ENCODE data around the gene PLA2G4A.
A peak's percentile ranks its signal among the peaks of the same experiment; 100 is the strongest.

The PLA2G4A gene

DNA sequence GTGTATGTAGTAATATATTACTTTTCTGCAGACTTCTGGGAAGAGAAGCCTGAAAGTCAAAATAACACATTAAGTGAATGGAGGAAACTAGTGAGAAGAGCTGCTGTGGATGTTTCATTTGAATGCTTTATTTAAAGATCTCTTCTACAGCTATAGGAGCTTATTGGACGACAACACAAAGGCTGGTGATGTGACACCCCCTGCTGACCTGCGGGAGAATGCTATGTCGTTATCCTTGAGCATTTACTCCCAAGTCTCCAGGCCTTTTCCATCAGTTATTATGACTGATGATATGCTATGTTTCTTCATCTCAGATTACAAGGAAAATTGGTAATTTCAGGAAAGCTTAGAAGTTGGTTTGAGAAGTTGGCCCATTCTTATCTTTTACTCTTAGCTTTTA lies 22.3 kb upstream of the PLA2G4A start:
- TF ChIP-seq JUND (IDR thresholded peaks at IDR 0.05; ENCODE audit: low read depth): no peak
- DNase-seq (ENCODE audit: low read depth in 1 of 2, low spot score in 1 of 2): peak in 1 of 2 experiments; percentile 66
- in situ Hi-C loops (cut with HindIII; ENCODE audit: low pct_unique_long_range_greater_than_20kb, low sequenced_read_pairs): no loop called here

DNA sequence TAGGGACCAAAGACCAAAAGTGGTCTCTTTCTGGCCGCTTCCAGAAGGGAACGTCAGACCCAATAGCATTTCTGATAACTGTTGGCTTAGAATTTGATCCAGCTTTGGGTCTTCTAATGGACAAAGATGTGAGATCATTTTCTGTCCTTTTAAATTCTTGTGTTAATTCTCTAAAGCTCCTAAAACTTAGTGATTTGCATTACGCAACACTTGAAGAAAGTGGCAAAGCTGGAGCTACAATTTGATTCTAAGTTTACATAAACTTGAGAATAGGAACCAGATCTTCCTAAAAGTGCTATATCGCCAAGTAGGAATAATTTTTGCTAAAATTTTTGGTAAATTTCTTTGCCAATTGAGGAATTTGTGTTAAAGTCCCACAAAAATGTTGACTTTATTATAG lies 21.6 kb upstream of the PLA2G4A start:
- in situ Hi-C loops (cut with HindIII; ENCODE audit: low pct_unique_long_range_greater_than_20kb, low sequenced_read_pairs): no loop called here
- no peak for DNase-seq (ENCODE audit: low read depth in 1 of 2, low spot score in 1 of 2)
- TF ChIP-seq JUND (IDR thresholded peaks at IDR 0.05; ENCODE audit: low read depth): no peak

DNA sequence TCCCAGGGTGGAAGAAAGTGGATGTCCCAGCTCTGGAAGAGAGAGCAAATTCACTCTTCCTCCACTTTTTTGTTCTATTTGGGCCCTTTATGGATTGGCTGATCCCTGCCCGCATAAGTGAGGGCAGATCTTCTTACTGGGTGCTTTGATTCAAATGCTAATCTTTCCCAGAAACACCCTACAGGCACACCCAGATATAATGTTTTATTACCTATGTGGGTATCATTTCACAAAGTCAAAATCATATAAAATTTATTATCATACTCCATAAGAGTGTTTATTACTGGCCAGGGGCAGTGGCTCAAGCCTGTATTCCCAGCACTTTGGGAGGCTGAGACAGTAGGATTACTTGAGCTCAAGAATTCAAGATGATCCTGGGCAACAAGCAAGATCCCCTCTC lies 16.9 kb upstream of the PLA2G4A start:
- DNase-seq (ENCODE audit: low read depth in 1 of 2, low spot score in 1 of 2): no peak
- in situ Hi-C loops (cut with HindIII; ENCODE audit: low pct_unique_long_range_greater_than_20kb, low sequenced_read_pairs): no loop called here
- no peak for TF ChIP-seq JUND (IDR thresholded peaks at IDR 0.05; ENCODE audit: low read depth)

DNA sequence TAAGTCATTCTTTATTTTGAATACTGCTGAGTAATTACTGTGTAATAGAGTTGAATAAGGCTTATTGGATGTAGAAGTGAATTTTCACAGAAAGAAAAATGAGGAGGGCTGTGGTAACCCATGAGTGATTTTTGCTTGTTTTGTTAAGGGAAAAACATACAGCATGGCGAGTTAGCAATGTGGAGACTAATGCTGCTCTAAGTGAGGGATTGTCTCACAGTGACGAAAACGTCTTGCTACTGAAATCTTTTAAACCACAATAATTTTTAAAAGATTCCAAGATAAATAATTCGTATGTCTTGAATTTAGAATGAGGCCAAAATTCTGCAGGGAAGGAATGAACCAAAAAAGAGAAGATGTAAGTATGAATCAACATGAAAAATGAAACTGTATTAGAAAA lies 16.2 kb upstream of the PLA2G4A start:
- in situ Hi-C loops (cut with HindIII; ENCODE audit: low pct_unique_long_range_greater_than_20kb, low sequenced_read_pairs): no loop called here
- no peak for TF ChIP-seq JUND (IDR thresholded peaks at IDR 0.05; ENCODE audit: low read depth)
- DNase-seq (ENCODE audit: low read depth in 1 of 2, low spot score in 1 of 2): no peak

DNA sequence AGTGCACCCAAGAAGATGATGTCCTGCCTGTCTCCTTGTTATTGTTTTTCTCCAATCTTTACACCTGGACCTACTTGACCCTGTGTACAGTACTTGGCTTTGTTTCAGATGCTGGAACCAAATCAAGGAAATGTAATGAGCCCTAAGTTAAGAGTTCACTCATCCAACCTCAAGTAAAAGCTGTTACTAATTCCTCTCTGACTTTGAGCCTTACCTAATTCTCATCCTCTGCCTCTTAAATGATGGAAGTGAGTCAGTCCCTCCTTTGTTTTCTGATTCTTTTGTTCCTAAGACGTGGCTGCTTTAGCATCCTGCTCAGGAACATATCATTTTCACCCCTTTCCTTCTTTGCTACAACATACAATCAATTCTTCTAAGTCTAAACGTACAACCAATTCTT lies 15.3 kb upstream of the PLA2G4A start:
- in situ Hi-C loops (cut with HindIII; ENCODE audit: low pct_unique_long_range_greater_than_20kb, low sequenced_read_pairs): no loop called here
- TF ChIP-seq JUND (IDR thresholded peaks at IDR 0.05; ENCODE audit: low read depth): no peak
- DNase-seq (ENCODE audit: low read depth in 1 of 2, low spot score in 1 of 2): no peak

DNA sequence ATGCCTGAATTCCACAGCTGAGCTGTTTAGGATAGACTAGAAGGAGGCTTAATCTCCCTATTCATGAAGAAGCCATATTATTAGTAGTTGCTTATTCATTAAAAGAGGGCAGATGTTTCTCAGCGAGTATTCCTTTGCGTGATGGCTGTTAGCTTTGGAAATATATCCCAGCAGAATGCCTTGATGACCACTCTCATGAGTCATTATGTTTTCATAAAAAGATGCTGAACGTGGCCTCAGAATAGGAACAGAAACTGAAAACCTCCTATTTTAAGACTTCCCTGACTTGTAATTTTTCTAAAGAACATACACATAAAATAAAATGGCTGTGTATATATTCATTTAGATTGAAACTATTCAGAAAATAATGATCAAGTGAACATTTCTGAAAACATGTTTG lies 9.6 kb upstream of the PLA2G4A start:
- in situ Hi-C loops (cut with HindIII; ENCODE audit: low pct_unique_long_range_greater_than_20kb, low sequenced_read_pairs): no loop called here
- TF ChIP-seq JUND (IDR thresholded peaks at IDR 0.05; ENCODE audit: low read depth): no peak
- DNase-seq (ENCODE audit: low read depth in 1 of 2, low spot score in 1 of 2): no peak

DNA sequence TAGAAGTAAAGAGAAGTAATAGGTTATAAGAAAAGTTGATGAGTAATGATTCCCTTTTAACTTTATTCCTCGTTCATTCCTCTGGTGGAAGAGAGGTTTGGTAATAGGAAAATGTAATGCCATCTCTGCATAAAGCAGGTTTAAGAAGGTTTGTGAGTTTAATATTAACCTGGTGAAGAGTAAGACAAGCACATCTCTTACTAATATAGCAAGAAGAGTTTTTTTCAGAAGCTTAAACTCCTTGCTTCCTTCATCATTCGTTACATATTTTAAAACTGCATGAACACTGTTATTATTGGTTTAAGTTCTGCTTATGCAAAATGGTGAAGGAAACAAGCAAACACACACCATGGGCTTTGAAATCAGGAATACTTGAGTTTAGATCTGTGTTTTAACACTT lies 9.2 kb upstream of the PLA2G4A start:
- in situ Hi-C loops (cut with HindIII; ENCODE audit: low pct_unique_long_range_greater_than_20kb, low sequenced_read_pairs): no loop called here
- no peak for TF ChIP-seq JUND (IDR thresholded peaks at IDR 0.05; ENCODE audit: low read depth)
- no peak for DNase-seq (ENCODE audit: low read depth in 1 of 2, low spot score in 1 of 2)

DNA sequence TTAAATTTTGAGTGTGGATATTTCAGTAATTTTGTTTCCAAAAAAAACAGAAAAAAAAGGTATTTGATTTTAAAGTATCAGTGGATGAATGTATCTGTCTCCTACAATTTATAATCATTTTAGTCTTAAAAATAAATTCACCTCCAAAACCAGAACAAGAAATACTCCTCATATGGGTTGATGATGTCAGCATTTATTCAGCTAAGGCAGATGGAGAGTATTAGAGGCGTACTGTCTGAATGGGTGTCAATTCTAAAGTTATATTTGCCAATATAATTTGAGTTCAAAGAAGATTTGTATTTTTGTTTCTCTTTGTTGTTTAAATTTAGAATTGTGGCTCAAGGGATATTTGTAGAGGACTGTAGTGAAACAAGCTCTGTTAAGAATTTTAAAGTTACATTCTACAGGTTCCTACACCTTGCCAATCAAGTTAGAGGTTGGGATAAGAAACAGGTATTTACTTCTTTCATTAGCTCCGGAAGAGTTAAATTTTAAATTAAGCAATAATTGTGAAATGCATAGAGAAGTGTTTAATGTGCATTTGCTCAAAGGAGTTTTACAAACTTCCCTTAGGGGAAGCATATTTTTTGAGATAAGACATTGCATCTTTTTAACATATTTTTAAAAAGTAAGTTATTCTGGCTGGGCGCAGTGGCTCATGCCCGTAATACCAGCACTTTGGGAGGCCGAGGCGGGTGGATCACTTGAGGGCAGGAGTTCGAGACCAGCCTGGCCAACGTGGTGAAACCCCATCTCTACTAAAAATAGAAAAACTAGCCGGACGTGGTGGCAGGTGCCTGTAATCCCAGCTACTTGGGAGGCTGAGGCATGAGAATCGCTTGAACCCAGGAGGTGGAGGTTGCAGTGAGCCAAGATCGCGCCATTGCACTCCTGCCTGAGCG lies 1.2 kb downstream of the PLA2G4A start:
- no peak for TF ChIP-seq JUND (IDR thresholded peaks at IDR 0.05; ENCODE audit: low read depth)
- no peak for DNase-seq (ENCODE audit: low read depth in 1 of 2, low spot score in 1 of 2)
- in situ Hi-C loops (cut with HindIII; ENCODE audit: low pct_unique_long_range_greater_than_20kb, low sequenced_read_pairs): no loop called here

DNA sequence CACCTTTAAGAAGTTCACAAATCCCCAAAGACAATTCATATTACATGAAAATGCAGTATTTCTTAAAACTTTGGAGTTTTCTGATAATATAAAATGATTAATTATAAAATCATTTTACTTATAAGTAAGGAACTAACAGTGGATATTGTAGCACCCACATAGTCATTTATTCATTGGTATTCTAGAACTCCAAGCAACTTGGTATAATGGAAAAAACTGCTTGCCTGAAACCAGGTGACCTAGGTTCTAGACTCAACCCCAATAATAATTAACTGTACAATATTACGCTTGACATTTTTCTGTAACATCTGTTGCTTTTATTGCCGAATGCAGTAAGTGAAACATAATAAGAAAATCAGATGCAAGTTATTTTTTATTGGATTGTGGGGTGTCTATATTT lies 2.4 kb downstream of the PLA2G4A start:
- DNase-seq (ENCODE audit: low read depth in 1 of 2, low spot score in 1 of 2): no peak
- in situ Hi-C loops (cut with HindIII; ENCODE audit: low pct_unique_long_range_greater_than_20kb, low sequenced_read_pairs): no loop called here
- no peak for TF ChIP-seq JUND (IDR thresholded peaks at IDR 0.05; ENCODE audit: low read depth)

DNA sequence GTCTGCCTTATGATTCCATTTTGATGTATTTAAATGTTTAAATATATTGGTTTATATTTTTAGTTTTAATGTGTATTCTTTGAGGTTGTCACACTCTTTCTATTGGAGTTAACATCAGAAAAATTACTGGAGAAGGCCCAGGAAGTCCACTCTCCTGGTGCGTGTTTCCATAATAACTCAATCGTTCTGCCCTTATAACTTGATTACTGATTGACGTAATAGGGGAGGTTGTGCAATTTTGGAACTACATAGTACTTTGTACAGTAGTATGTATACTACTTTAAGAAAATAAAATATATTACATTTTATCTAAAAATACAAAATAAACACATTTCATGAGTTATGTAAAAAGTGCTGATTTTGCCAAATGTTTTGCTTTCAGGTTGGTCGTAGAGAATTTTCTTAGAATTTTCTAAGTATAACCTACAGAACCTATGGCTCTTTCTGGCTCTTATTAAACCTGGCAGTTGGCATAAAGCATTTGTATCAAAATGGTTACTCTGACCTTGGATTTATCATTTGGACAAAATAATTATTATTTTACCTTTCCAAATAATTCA lies 5.7 kb downstream of the PLA2G4A start:
- in situ Hi-C loops (cut with HindIII; ENCODE audit: low pct_unique_long_range_greater_than_20kb, low sequenced_read_pairs): no loop called here
- no peak for DNase-seq (ENCODE audit: low read depth in 1 of 2, low spot score in 1 of 2)
- no peak for TF ChIP-seq JUND (IDR thresholded peaks at IDR 0.05; ENCODE audit: low read depth)

DNA sequence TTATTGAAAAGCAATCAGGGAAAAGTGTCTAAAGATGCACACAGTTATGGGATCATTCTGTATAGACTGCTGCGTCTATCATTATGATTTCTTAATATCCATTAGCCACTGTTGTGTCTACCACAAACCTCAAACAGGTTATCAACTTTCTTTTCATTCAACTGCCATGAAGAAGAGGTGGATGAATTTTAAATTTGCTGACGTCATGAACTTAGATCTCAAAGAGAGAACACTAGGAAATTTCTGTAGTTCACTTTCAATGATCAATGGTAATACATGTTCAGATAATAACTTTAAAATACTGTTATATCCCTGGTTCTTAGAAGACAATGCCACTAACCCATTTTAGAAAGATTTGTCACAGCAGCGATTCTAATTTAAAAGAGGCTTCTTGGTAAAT lies 6.7 kb downstream of the PLA2G4A start:
- no peak for TF ChIP-seq JUND (IDR thresholded peaks at IDR 0.05; ENCODE audit: low read depth)
- no peak for DNase-seq (ENCODE audit: low read depth in 1 of 2, low spot score in 1 of 2)
- in situ Hi-C loops (cut with HindIII; ENCODE audit: low pct_unique_long_range_greater_than_20kb, low sequenced_read_pairs): no loop called here

DNA sequence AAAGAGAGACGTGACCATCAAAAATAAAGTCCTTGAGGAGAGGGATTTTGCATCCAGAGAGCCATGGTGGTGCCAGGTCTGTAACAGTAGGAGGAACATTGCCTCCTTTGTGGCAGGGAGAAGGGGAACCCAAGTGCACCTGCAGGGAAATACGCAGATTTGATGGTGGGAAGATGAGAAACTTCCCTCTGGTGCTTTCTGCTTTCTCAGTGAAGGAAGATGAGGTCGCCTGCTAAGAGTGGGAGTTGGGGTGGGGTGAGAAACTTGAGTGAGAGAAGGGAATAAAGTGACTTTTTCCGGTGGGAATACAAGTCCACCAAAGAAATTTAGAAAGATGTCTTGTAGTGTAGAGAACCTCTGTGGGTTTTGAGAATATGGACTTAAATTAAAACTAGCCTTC lies 9.1 kb downstream of the PLA2G4A start:
- TF ChIP-seq JUND (IDR thresholded peaks at IDR 0.05; ENCODE audit: low read depth): no peak
- DNase-seq (ENCODE audit: low read depth in 1 of 2, low spot score in 1 of 2): no peak
- in situ Hi-C loops (cut with HindIII; ENCODE audit: low pct_unique_long_range_greater_than_20kb, low sequenced_read_pairs): no loop called here

DNA sequence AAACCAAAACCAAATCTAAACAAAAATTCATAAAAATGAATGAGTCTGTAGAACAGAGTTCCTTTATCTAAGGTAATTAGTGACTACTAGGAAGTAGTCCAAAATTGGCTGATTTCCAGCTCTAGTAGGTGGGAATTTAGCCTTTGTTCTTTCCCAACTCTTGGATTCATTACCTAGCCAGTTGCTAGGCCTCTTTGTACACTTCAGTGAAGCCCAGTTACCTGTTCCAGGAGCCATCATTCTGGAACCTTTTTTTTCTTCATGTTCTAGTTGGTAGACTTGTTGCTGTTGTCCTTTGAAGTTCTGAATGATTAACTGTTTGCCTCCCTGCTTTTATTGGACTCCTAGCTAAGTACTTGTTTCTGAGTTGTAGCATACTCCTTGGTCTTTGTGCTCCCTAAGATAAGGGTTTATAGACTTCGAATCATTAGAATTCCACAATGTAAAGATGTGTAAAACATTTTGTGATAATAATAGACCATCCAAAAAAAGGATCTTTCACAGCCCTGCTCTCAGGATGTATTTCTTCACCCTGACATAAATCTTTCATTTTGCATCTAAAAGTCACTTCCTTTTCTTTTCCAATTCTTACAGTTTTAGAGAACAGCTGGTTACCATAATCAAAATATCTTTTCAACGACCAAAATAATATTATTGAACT lies 9.8 kb downstream of the PLA2G4A start:
- no peak for TF ChIP-seq JUND (IDR thresholded peaks at IDR 0.05; ENCODE audit: low read depth)
- in situ Hi-C loops (cut with HindIII; ENCODE audit: low pct_unique_long_range_greater_than_20kb, low sequenced_read_pairs): no loop called here
- no peak for DNase-seq (ENCODE audit: low read depth in 1 of 2, low spot score in 1 of 2)

Data from T47D (cell line).